CD4-positive, alpha-beta T cell (primary cell): ENCODE results near the gene KIAA1755. TPM values are rescaled to one million over a fixed set of nuclear protein-coding genes. Genes with fewer than 3 reads are reported as not detected.

Source experiments
- ATAC-seq: fragments of 200-7000 bp; cut with Tn5 transposase; one replicate; pipeline ENCODE4 v1.10.0; 2022; ENCODE audit warnings: mild to moderate bottlenecking; ENCODE audit not compliant: poor library complexity
- CTCF ChIA-PET: fragments of 350-600 bp; sonication (Branson Sonifier 250); formaldehyde crosslinking; loops from one replicate; lab custom pipeline; 2021; ENCODE audit warnings: antibody characterized with exemption, inconsistent platforms; lab: Charles Lee
- POLR2A ChIA-PET: fragments of 350-600 bp; sonication (Branson Sonifier 250); formaldehyde crosslinking; loops from one replicate; lab custom pipeline; 2021; ENCODE audit warnings: antibody characterized with exemption, inconsistent platforms; lab: Charles Lee
- DNase-seq, 14 experiments: peaks; one replicate each; pipeline ENCODE4 v3.0.0-alpha.2; 2013 to 2020; ENCODE audit warnings: mixed read lengths in 2 of 14
- H3K27ac ChIP-seq, 2 donors: one replicate each; pipeline versions ENCODE4 v1.5.1 to v1.7.0; 2013; ENCODE audit warnings: low read length in 2 of 2, low read depth in 1 of 2, mild to moderate bottlenecking in 1 of 2
- H3K27me3 ChIP-seq, 2 experiments: 1 replicate in 1 of 2; 2 replicates in 1 of 2; pipeline versions ENCODE4 v1.6.1 to v1.7.0; 2013; ENCODE audit warnings: low read length in 2 of 2, control low read depth in 1 of 2, mild to moderate bottlenecking in 1 of 2, moderate library complexity in 1 of 2; ENCODE audit not compliant: insufficient read depth in 2 of 2, control insufficient read depth in 1 of 2
- H3K36me3 ChIP-seq: one replicate; pipeline ENCODE4 v1.6.1; 2013; ENCODE audit warnings: low read length, control low read depth; ENCODE audit not compliant: insufficient read depth
- H3K4me1 ChIP-seq: one replicate; pipeline ENCODE4 v1.6.1; 2013; ENCODE audit warnings: low read length, control low read depth; ENCODE audit not compliant: insufficient read depth
- H3K4me3 ChIP-seq: one replicate; pipeline ENCODE4 v1.5.1; 2013; ENCODE audit warnings: mild to moderate bottlenecking, low read length, moderate library complexity
- H3K9me3 ChIP-seq, 2 experiments: 1 replicate in 1 of 2; 2 replicates in 1 of 2; pipeline versions ENCODE4 v1.6.1 to v1.7.0; 2013; ENCODE audit warnings: low read length in 2 of 2, mild to moderate bottlenecking in 2 of 2, control low read depth in 1 of 2, moderate library complexity in 1 of 2; ENCODE audit not compliant: control insufficient read depth in 1 of 2, insufficient read depth in 1 of 2
- H3K27ac Mint-ChIP-seq: one replicate; pipeline ENCODE4 v1.8.0; 2020; ENCODE audit warnings: mixed read lengths
- H3K27me3 Mint-ChIP-seq: one replicate; pipeline ENCODE4 v1.8.0; 2021; ENCODE audit warnings: mixed read lengths
- H3K36me3 Mint-ChIP-seq: one replicate; pipeline ENCODE4 v1.8.0; 2021; ENCODE audit warnings: low read depth, mixed read lengths
- H3K4me1 Mint-ChIP-seq: one replicate; pipeline ENCODE4 v1.8.0; 2021; ENCODE audit warnings: low read depth, mixed read lengths
- H3K4me3 Mint-ChIP-seq: one replicate; pipeline ENCODE4 v1.8.0; 2020; ENCODE audit warnings: mild to moderate bottlenecking, mixed read lengths
- H3K9me3 Mint-ChIP-seq: one replicate; pipeline ENCODE4 v1.8.0; 2020; ENCODE audit warnings: mixed read lengths
- intact Hi-C, 2 experiments: fragments of 100-400 bp; cut with DNase I in 1 of 2; cut with micrococcal nuclease in 1 of 2; formaldehyde crosslinking; loops; one replicate each; pipeline versions ENCODE4 v1.15.1 to v1.9.0; 2023 to 2025; cut with DNase I, micrococcal nuclease
- total RNA-seq, 174 experiments: library from RNA in 2 of 174; stranded (reverse) in 2 of 174; gene quantifications; one replicate each; pipeline ENCODE4 v1.2.3 and lab custom pipeline; 2021 to 2026
- TF ChIP-seq, protein P1 (sequence below): fragments of 200-600 bp; IDR thresholded peaks from one replicate; pipeline ENCODE4 v1.8.0; 2022; ENCODE audit warnings: antibody characterized with exemption, mild to moderate bottlenecking

Gene KIAA1755
- total RNA-seq, 2 experiments from 2014 or later: not detected

- H3K27ac Mint-ChIP-seq: no peak overlapping the region
- intact Hi-C loops: no loop called here
- H3K27ac ChIP-seq: no peak overlapping the region
- H3K36me3 Mint-ChIP-seq: no peaks in the 10 kb centered on the region
- peaks cover under 1 to 2% of the 10 kb centered on the region in 2 experiments for H3K27me3 ChIP-seq
- POLR2A ChIA-PET: no interaction called here
- H3K9me3 Mint-ChIP-seq: no peaks in the 10 kb centered on the region
- H3K4me1 ChIP-seq: no peaks in the 10 kb centered on the region
- no peaks in the 10 kb centered on the region for H3K36me3 ChIP-seq
- no peak overlapping the region for H3K4me3 Mint-ChIP-seq
- H3K27me3 Mint-ChIP-seq: peaks cover 9% of the 10 kb centered on the region
- H3K4me1 Mint-ChIP-seq: no peaks in the 10 kb centered on the region
- no peaks in the 10 kb centered on the region for H3K9me3 ChIP-seq
- TF ChIP-seq, protein P1, sequence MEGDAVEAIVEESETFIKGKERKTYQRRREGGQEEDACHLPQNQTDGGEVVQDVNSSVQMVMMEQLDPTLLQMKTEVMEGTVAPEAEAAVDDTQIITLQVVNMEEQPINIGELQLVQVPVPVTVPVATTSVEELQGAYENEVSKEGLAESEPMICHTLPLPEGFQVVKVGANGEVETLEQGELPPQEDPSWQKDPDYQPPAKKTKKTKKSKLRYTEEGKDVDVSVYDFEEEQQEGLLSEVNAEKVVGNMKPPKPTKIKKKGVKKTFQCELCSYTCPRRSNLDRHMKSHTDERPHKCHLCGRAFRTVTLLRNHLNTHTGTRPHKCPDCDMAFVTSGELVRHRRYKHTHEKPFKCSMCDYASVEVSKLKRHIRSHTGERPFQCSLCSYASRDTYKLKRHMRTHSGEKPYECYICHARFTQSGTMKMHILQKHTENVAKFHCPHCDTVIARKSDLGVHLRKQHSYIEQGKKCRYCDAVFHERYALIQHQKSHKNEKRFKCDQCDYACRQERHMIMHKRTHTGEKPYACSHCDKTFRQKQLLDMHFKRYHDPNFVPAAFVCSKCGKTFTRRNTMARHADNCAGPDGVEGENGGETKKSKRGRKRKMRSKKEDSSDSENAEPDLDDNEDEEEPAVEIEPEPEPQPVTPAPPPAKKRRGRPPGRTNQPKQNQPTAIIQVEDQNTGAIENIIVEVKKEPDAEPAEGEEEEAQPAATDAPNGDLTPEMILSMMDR: no peak
- DNase-seq (no peak), ATAC-seq (no peak)
- CTCF ChIA-PET: no interaction called here
- no peak overlapping the region for H3K4me3 ChIP-seq
Observed at GRCh38 chr20:38213607-38213940, 47.0 kb downstream of the KIAA1755 start.

DNA sequence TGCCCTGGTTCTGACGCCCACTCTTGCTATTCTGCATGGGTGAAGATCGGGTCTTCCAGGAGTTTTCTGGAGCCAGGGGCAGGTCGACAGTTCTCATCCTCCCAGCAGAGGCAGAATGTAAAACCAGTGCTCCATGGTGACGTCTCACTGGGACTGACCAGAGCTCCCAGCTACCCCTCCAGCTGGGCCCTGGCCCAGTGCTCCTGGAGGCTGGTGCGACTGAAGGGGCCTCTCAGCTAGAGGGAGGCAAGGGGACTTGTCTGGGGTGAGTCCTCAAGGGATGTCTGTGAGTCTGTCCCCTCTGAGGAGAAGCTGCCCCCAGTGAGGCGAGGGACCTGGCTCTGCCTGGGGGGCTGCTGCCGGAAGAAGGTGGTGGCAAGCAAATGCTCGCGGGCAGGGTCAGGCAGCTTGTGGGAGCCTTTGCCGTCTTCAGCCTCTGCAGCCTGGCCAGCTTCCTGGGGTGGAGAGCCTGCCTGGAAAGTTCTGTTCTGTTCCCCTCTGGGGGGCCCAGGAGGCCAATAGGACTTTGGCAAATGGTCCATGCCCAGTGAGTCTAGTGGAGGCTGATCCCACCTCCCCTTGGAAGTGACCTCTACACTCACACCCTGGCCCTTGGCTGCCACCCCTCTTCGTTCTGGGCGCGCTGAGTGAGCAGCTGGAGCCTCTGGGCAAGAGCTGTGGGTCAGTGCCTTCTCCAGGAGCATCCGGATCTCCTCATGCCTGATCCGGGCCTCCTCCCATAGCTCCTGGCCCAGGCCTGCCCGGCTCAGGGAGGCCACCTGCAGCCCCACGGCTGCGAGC is 47.5 kb downstream of the KIAA1755 start:
- intact Hi-C loops: no loop called here
- Histone ChIP-seq H3K4me1 (no peaks in the 10 kb centered on the region), H3K36me3 (no peaks in the 10 kb centered on the region), H3K27me3 (peaks cover 2 to 6% of the 10 kb centered on the region in 2 experiments), H3K4me3 (no peak overlapping the region), H3K9me3 (no peaks in the 10 kb centered on the region), H3K27ac (no peak overlapping the region)
- no peaks in the 10 kb centered on the region for H3K9me3 Mint-ChIP-seq
- DNase-seq (no peak), ATAC-seq (no peak)
- TF ChIP-seq, protein P1: no peak
- H3K4me1 Mint-ChIP-seq: no peaks in the 10 kb centered on the region
- H3K36me3 Mint-ChIP-seq: no peaks in the 10 kb centered on the region
- ChIA-PET POLR2A (no interaction called here), CTCF (no interaction called here)
- H3K4me3 Mint-ChIP-seq: no peak overlapping the region
- peaks cover 12% of the 10 kb centered on the region for H3K27me3 Mint-ChIP-seq
- no peak overlapping the region for H3K27ac Mint-ChIP-seq

GRCh38 chr20:38211200-38212097 is 49.1 kb downstream of the KIAA1755 start:
- Mint-ChIP-seq H3K4me1 (no peaks in the 10 kb centered on the region), H3K27ac (no peak overlapping the region), H3K27me3 (peaks cover 15% of the 10 kb centered on the region), H3K9me3 (no peaks in the 10 kb centered on the region), H3K4me3 (no peak overlapping the region), H3K36me3 (no peaks in the 10 kb centered on the region)
- intact Hi-C loops: no loop called here
- no peak for DNase-seq
- no peak for ATAC-seq
- TF ChIP-seq, protein P1: no peak
- H3K4me3 ChIP-seq: no peak overlapping the region
- no peak overlapping the region for H3K27ac ChIP-seq
- CTCF ChIA-PET: no interaction called here
- no peaks in the 10 kb centered on the region for H3K4me1 ChIP-seq
- H3K27me3 ChIP-seq: peaks cover 2 to 6% of the 10 kb centered on the region in 2 experiments
- POLR2A ChIA-PET: no interaction called here
- H3K36me3 ChIP-seq: no peaks in the 10 kb centered on the region
- no peaks in the 10 kb centered on the region for H3K9me3 ChIP-seq
